HL-60 (cell line): ENCODE results near the gene SEC14L1.
A peak's percentile ranks its signal among the peaks of the same experiment; 100 is the strongest.
"Not testable (repeated sequence)": the region's sequence is repeated elsewhere in the genome, so short reads cannot be mapped to it uniquely, and the experiment has no call there.

Experiments used
- DNase-seq, 2 experiments: peaks; one replicate each; pipeline ENCODE4 v3.0.0-alpha.2; 2010 to 2020; ENCODE audit warnings: low read depth in 1 of 2, low spot score in 1 of 2
- H3K27ac ChIP-seq: fragments of 250-450 bp; sonication (Bioruptor Pico); replicated peaks from 2 replicates; pipeline ENCODE4 v1.5.1; 2020; ENCODE audit warnings: mild to moderate bottlenecking, moderate library complexity
- H3K27me3 ChIP-seq: fragments of 250-450 bp; sonication (Bioruptor Pico); 2 replicates; pipeline ENCODE4 v1.5.1; 2021; ENCODE audit warnings: mild to moderate bottlenecking, moderate library complexity; ENCODE audit not compliant: insufficient read depth, poor library complexity, severe bottlenecking
- H3K4me3 ChIP-seq: replicated peaks from 2 replicates; pipeline ENCODE4 v1.5.1; 2011; ENCODE audit warnings: mild to moderate bottlenecking, control low read depth, low read length; ENCODE audit not compliant: insufficient read depth
- CTCF ChIP-seq: IDR thresholded peaks from one replicate; pipeline ENCODE4 v1.5.1; 2011; ENCODE audit warnings: low read length, control low read depth, inconsistent platforms; ENCODE audit not compliant: insufficient read depth
- GABPA ChIP-seq: IDR thresholded peaks from 2 replicates; pipeline ENCODE4 v1.6.1; 2012; ENCODE audit warnings: low read depth
- POLR2AphosphoS5 ChIP-seq: IDR thresholded peaks from 2 replicates; pipeline ENCODE4 v1.6.1; 2012; ENCODE audit warnings: low read depth
- REST ChIP-seq: IDR thresholded peaks from 2 replicates; pipeline ENCODE4 v1.6.1; 2012; ENCODE audit warnings: low read depth; ENCODE audit not compliant: insufficient replicate concordance
- SPI1 ChIP-seq: IDR thresholded peaks from 2 replicates; pipeline ENCODE4 v1.6.1; 2012; ENCODE audit warnings: low read depth, mild to moderate bottlenecking, borderline replicate concordance

Gene SEC14L1

DNA sequence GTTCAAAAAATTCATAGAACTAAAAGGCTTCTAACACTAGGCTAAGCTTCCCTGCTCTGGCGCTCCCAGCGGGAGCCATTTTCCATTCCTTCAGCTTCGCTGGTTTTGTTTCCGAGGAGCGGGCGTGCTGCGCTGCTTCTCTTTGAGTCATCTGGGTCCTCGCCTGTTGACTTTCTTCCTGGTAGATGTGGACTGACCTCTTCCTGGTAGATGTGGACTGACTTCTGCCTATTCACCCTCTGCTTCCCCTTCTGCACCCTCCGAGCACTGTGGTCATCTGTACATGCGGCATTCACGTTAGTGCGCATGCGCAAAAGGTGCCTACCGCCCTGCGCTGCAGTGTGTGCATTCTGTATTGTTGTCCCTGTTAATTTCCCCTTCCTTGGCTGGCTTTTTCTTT, 40.8 kb upstream of the SEC14L1 start:
- peak; percentile 97 for DNase-seq
- Histone ChIP-seq H3K4me3 (no peak overlapping the region), H3K27me3 (no peaks in the 10 kb centered on the region), H3K27ac (peak overlapping the region; percentile 77)
- TF ChIP-seq REST: no peak
- no peak for TF ChIP-seq CTCF
- 0 out of 2 replicates have a peak, but pooled peaks have one; percentile 42 for TF ChIP-seq GABPA
- peak; percentile 29; the same call in 1 of the 2 replicates for TF ChIP-seq SPI1
- peak; percentile 52 for TF ChIP-seq POLR2AphosphoS5

- no peak for DNase-seq
- H3K27me3 ChIP-seq: no peaks in the 10 kb centered on the region
- no peak overlapping the region for H3K27ac ChIP-seq
- TF ChIP-seq REST (no peak), POLR2AphosphoS5 (no peak), SPI1 (no peak)
- H3K4me3 ChIP-seq: no peak overlapping the region
Observed at GRCh38 chr17:77101521-77102410, 39.0 kb upstream of the SEC14L1 start.

DNA sequence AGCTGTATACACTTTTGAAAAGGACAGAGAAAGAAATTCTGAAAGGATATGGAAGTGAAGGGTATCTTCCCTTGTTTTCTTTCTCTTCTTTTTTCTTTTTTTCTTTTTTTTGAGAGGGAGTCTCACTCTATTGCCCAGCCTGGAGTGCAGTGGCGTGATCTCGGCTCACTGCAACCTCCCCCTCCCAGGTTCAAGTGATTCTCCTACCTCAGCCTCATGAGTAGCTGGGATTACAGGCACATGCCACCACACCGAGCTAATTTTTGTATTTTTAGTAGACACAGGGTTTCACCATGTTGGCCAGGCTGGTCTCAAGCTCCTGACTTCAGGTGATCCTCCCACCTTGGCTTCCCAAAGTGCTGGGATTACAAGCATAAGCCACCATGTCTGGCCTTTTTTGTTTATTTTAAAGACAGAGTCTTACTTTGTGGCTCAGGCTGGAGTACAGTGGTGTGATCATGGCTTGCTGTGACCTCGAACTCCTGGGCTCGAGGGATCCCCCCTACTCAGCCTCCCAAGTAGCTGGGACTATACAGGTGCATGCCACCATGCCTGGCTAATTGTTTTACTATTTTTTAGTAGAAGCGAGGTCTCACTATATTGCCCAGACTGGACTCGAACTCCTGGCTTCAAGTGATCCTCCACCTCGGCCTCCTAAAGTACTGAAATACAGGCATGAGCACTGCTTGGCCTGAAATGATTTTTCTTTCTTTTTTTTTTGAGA, 38.2 kb upstream of the SEC14L1 start:
- not testable (repeated sequence) for H3K4me3 ChIP-seq, H3K27ac ChIP-seq, DNase-seq, H3K27me3 ChIP-seq

DNA sequence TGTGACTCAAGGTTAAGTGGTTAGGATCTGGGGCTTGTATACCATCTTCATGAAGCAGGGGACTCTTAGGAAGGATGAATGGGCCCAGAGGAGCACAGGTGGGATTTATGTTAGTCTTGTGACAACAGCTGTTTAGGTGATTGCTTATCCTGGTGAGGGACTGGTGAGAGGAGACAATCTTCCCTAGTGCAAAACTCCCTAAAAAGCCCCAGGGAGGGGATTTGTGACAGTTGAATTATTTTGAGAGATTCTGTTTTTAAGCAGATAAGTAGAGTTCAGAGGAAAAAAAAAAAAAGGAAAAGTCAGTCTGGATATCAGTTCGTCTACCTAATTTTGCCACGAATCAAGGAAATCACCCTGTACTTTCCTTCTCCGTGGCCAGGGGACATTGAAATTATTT, 35.1 kb upstream of the SEC14L1 start:
- no peaks in the 10 kb centered on the region for H3K27me3 ChIP-seq
- H3K4me3 ChIP-seq: no peak overlapping the region
- no peak overlapping the region for H3K27ac ChIP-seq
- TF ChIP-seq CTCF: no peak
- TF ChIP-seq GABPA: no peak
- no peak for TF ChIP-seq REST
- TF ChIP-seq SPI1: no peak
- TF ChIP-seq POLR2AphosphoS5: no peak
- no peak for DNase-seq
